K562 (cell line): ENCODE results near the gene DCT. TPM values are rescaled to one million over a fixed set of nuclear protein-coding genes. Genes with fewer than 3 reads are reported as not detected.

Source experiments
- ATAC-seq: fragments of 200-7000 bp; cut with Tn5 transposase; 3 replicates; pipeline ENCODE4 v1.9.1; 2020; ENCODE audit warnings: moderate library complexity
- BruUV-seq: library from RNA; stranded (reverse); fragments of 400-500 nt; replicated peaks from 2 replicates; lab custom pipeline; 2021; lab: Mats Ljungman, UMichigan
- CTCF ChIA-PET: fragments of 300-600 bp; formaldehyde crosslinking; extraction: SDS; loops from one replicate; lab custom pipeline; 2021; ENCODE audit warnings: low intra/inter-chr PET ratio; lab: Yijun Ruan, JAX
- POLR2A ChIA-PET: fragments of 300-600, 350-650 bp; sonication (Branson Sonifier 250); formaldehyde crosslinking; extraction: SDS; loops from one replicate; lab custom pipeline; 2021; ENCODE audit warnings: antibody characterized with exemption, inconsistent platforms; lab: Yijun Ruan, JAX
- DNase-seq, 4 experiments: peaks; one replicate each; pipeline versions ENCODE4 v3.0.0 to v3.0.0-alpha.2; 2011 to 2018; ENCODE audit warnings: low spot score in 3 of 4, mixed read lengths in 3 of 4; ENCODE audit errors: extremely low read depth in 1 of 4
- FAIRE-seq: peaks from 2 replicates; lab custom pipeline; 2011; peaks lifted over from hg19 to GRCh38; lab: Jason Lieb, UNC
- H2AFZ ChIP-seq: 2 replicates; pipeline ENCODE4 v1.6.0; 2011; ENCODE audit warnings: low read depth, low read length, control low read depth, inconsistent platforms
- H3K27ac ChIP-seq: fragments of 200-600 bp; 3 replicates; pipeline ENCODE4 v1.8.0; 2011; ENCODE audit warnings: low read depth, mild to moderate bottlenecking, control low read depth, inconsistent platforms, low read length, moderate library complexity, mixed read lengths; ENCODE audit errors: extremely low read depth
- H3K27me3 ChIP-seq, 2 experiments: fragments of 300-600 bp in 1 of 2; 2 replicates in 1 of 2; 3 replicates in 1 of 2; pipeline versions ENCODE4 v1.6.0 to v1.8.0; 2011; ENCODE audit warnings: inconsistent platforms in 2 of 2, low read length in 2 of 2, mild to moderate bottlenecking in 1 of 2, mixed read lengths in 1 of 2, moderate library complexity in 1 of 2; ENCODE audit not compliant: control insufficient read depth in 2 of 2, insufficient read depth in 2 of 2
- H3K36me3 ChIP-seq: fragments of 300-600 bp; 3 replicates; pipeline ENCODE4 v1.8.0; 2011; ENCODE audit warnings: mild to moderate bottlenecking, low read length, inconsistent platforms; ENCODE audit not compliant: control insufficient read depth, insufficient read depth
- H3K4me1 ChIP-seq, 2 experiments: fragments of 200-600 bp in 1 of 2; replicated peaks in 1 of 2; 2 replicates in 1 of 2; 3 replicates in 1 of 2; pipeline versions ENCODE4 v1.5.1 to v1.8.0; 2011; ENCODE audit warnings: inconsistent platforms in 2 of 2, low read length in 2 of 2, mild to moderate bottlenecking in 1 of 2, mixed read lengths in 1 of 2, moderate library complexity in 1 of 2; ENCODE audit not compliant: control insufficient read depth in 2 of 2, insufficient read depth in 2 of 2
- H3K4me2 ChIP-seq: 2 replicates; pipeline ENCODE4 v1.6.1; 2011; ENCODE audit warnings: low read length, control low read depth, inconsistent platforms, mixed read lengths; ENCODE audit not compliant: insufficient read depth
- H3K4me3 ChIP-seq: fragments of 200-600 bp; sonication (generic), shearing (Covaris generic); 2 replicates; pipeline ENCODE4 v1.5.1; 2016; ENCODE audit warnings: control low read depth, inconsistent platforms
- H3K79me2 ChIP-seq: fragments of 200-600 bp; 3 replicates; pipeline ENCODE4 v1.8.0; 2011; ENCODE audit warnings: low read length, inconsistent platforms; ENCODE audit not compliant: control insufficient read depth, insufficient read depth
- H3K9ac ChIP-seq, 2 experiments: 2 replicates each; pipeline versions ENCODE4 v1.6.0 to v1.6.1; 2011; ENCODE audit warnings: low read depth in 2 of 2, low read length in 2 of 2, control low read depth in 1 of 2, inconsistent platforms in 1 of 2, mild to moderate bottlenecking in 1 of 2, mixed read lengths in 1 of 2; ENCODE audit not compliant: insufficient read depth in 1 of 2
- H3K9me1 ChIP-seq: one replicate; pipeline ENCODE4 v1.6.0; 2011; ENCODE audit warnings: inconsistent platforms, mild to moderate bottlenecking, low read length, moderate library complexity; ENCODE audit not compliant: control insufficient read depth, insufficient read depth
- H3K9me3 ChIP-seq: replicated peaks from 2 replicates; pipeline ENCODE4 v1.5.1; 2011; ENCODE audit warnings: low read depth, low read length, inconsistent platforms; ENCODE audit not compliant: control insufficient read depth, insufficient read depth
- H4K20me1 ChIP-seq: replicated peaks from 2 replicates; pipeline ENCODE4 v1.6.1; 2011; ENCODE audit warnings: low read length, inconsistent platforms, mixed read lengths; ENCODE audit not compliant: control insufficient read depth, insufficient read depth
- BMI1 ChIP-seq: fragments of 150-350 bp; IDR thresholded peaks from 2 replicates; pipeline ENCODE4 v1.6.1; 2014; ENCODE audit warnings: low read length
- FOSL1 ChIP-seq: fragments of 200-800 bp; sonication (Bioruptor generic); conservative IDR thresholded peaks from 2 replicates; pipeline ENCODE4 v1.6.1; 2016; ENCODE audit warnings: missing genetic modification characterization, missing compliant biosample characterization
- HDGF ChIP-seq: fragments of 450-650 bp; IDR thresholded peaks from 2 replicates; pipeline ENCODE4 v1.6.1; 2016
- HNRNPK ChIP-seq: fragments of 200-400 bp; formaldehyde crosslinking; IDR thresholded peaks from one replicate; pipeline ENCODE4 v1.6.1; 2018; ENCODE audit warnings: mild to moderate bottlenecking, low read depth, low read length; ENCODE audit not compliant: poor library complexity, severe bottlenecking
- POU5F1 ChIP-seq: fragments of 150-350 bp; IDR thresholded peaks from 2 replicates; pipeline ENCODE4 v1.6.1; 2014; ENCODE audit warnings: borderline replicate concordance, low read length, low read depth, mild to moderate bottlenecking; ENCODE audit not compliant: partially characterized antibody
- REST ChIP-seq, 2 experiments: fragments of 450-650 bp; formaldehyde crosslinking in 1 of 2; IDR thresholded peaks; 2 replicates each; pipeline versions ENCODE4 v1.4.0 to v1.6.1; 2014 to 2020; ENCODE audit warnings: mild to moderate bottlenecking in 2 of 2, borderline replicate concordance in 1 of 2, low read depth in 1 of 2
- ZNF449 ChIP-seq: fragments of 250-450 bp; sonication (Bioruptor Pico); IDR thresholded peaks from 2 replicates; pipeline ENCODE4 v1.8.0; 2022; ENCODE audit warnings: moderate library complexity, mild to moderate bottlenecking, inconsistent platforms
- WGBS: fragments of 100-300 bp; shearing (Covaris generic); methylation state at CpG from one replicate; pipeline ENCODE4 v1.1.6; 2016; ENCODE audit warnings: low coverage, mixed read lengths; ENCODE audit not compliant: insufficient coverage; ENCODE audit errors: missing lambda C conversion rate; 5-methylcytosine and 5-hydroxymethylcytosine counted together
- in situ Hi-C: fragments of 300-500 bp; cut with MboI; formaldehyde crosslinking; loops from 4 replicates; pipeline ENCODE4 v1.15.0; 2018; ENCODE audit warnings: inconsistent platforms, mixed read lengths
- intact Hi-C: fragments of 100-400 bp; cut with micrococcal nuclease; formaldehyde crosslinking; loops from 2 replicates; pipeline ENCODE4 v1.14.2; 2022
- polyA plus RNA-seq, 8 experiments: library from polyadenylated mRNA; depleted of rRNA in 4 of 8; stranded (reverse) in 5 of 8; unstranded in 3 of 8; fragments of >200 nt; fragmentation: Nextera tagmentation in 2 of 8; fragmentation: Illumina TruSeq in 1 of 8; extraction: Ambion mirVana in 2 of 8; extraction: Trizol in 1 of 8; gene quantifications; 2 replicates each; pipeline versions ENCODE4 v1.2.1 to v1.2.3, GENCODE V29; 2011 to 2014; ENCODE audit warnings: inconsistent platforms in 1 of 8, missing spikeins in 1 of 8
- total RNA-seq, 7 experiments: library from RNA; depleted of rRNA in 6 of 7; stranded (reverse); fragments of >200 nt in 6 of 7; fragmentation: Illumina TruSeq in 2 of 7; extraction: Trizol in 2 of 7; gene quantifications; 2 replicates each; pipeline versions ENCODE4 v1.2.1 to v1.2.3, GENCODE V29; 2011 to 2021; ENCODE audit warnings: low replicate concordance in 1 of 7
- TF ChIP-seq, protein P1 (sequence below): fragments of 250-450 bp; sonication (Bioruptor Pico); IDR thresholded peaks from 2 replicates; pipeline ENCODE4 v1.8.0; 2021; ENCODE audit warnings: mild to moderate bottlenecking, moderate library complexity

DCT gene
- total and polyA plus RNA-seq, 9 of the 15 experiments (the other 6 are each of a cell fraction or from before 2014, with no cell fraction given): 0.11 to 0.83 (median 0.57) TPM

- CTCF ChIA-PET: no interaction called here
- 4% methylated on average over 2 of the region's 2 CpGs for WGBS
- FAIRE-seq: no peak
- in situ Hi-C loops (no loop called here), intact Hi-C loops (no loop called here)
- Histone ChIP-seq H3K9ac (no peak overlapping the region), H3K79me2 (no peaks in the 10 kb centered on the region), H3K9me3 (no peaks in the 10 kb centered on the region), H3K4me3 (no peak overlapping the region)
- ATAC-seq: no peak
- TF ChIP-seq HNRNPK: no peak
- TF ChIP-seq HDGF: no peak
- TF ChIP-seq FOSL1 (tag): 0 out of 2 replicates have a peak, but pooled peaks have one; percentile 16
- TF ChIP-seq ZNF449: no peak
- no peak for TF ChIP-seq REST (IDR thresholded peaks at IDR 0.05; ENCODE audit: borderline replicate concordance)
- no peak for TF ChIP-seq REST (CRISPR knock-in tag; IDR thresholded peaks at IDR 0.05; ENCODE audit: low read depth)
- TF ChIP-seq, protein P1, sequence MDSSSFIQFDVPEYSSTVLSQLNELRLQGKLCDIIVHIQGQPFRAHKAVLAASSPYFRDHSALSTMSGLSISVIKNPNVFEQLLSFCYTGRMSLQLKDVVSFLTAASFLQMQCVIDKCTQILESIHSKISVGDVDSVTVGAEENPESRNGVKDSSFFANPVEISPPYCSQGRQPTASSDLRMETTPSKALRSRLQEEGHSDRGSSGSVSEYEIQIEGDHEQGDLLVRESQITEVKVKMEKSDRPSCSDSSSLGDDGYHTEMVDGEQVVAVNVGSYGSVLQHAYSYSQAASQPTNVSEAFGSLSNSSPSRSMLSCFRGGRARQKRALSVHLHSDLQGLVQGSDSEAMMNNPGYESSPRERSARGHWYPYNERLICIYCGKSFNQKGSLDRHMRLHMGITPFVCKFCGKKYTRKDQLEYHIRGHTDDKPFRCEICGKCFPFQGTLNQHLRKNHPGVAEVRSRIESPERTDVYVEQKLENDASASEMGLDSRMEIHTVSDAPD: no peak
- TF ChIP-seq BMI1: no peak
- TF ChIP-seq POU5F1: no peak
- TF ChIP-seq, all 486 proteins: peak for 1
- H3K27ac ChIP-seq: no peak overlapping the region
- DNase-seq: no peak
- POLR2A ChIA-PET: interaction anchor here (1.8 kb wide), 1 partner anchor 9 kb away, joined by 3 read pairs; no protein-coding TSS in a partner anchor
- no TSS peak for BruUV-seq
- H3K36me3 ChIP-seq: no peaks in the 10 kb centered on the region
- no peaks in the 10 kb centered on the region for H3K4me1 ChIP-seq
- H3K9me1 ChIP-seq: no peaks in the 10 kb centered on the region
- H3K4me2 ChIP-seq: no peak overlapping the region
- H2AFZ ChIP-seq: no peak overlapping the region
- H3K27me3 ChIP-seq: no peaks in the 10 kb centered on the region
- H4K20me1 ChIP-seq: no peaks in the 10 kb centered on the region
Observed at GRCh38 chr13:94454906-94455305, 24.6 kb downstream of the DCT start.
